Activated CD8-positive, alpha-beta memory T cell treated with anti-CD3 and anti-CD28 coated beads, Interleukin-2, amount 10 ng/mL, durations not matched to agents 7 days and 5 days (primary cell): ENCODE results near the gene FIGNL2. TPM values are rescaled to one million over a fixed set of nuclear protein-coding genes. Genes with fewer than 3 reads are reported as not detected.
A peak's percentile ranks its signal among the peaks of the same experiment; 100 is the strongest.
"Not testable (repeated sequence)": the region's sequence is repeated elsewhere in the genome, so short reads cannot be mapped to it uniquely, and the experiment has no call there.

ENCODE experiments used
- ATAC-seq: fragments of 150-1000 bp; cut with Tn5 transposase; one replicate; pipeline ENCODE4 v1.10.0; 2021; ENCODE audit warnings: moderate library complexity
- CTCF ChIA-PET: fragments of 350-600 bp; sonication (Branson Sonifier 250); formaldehyde crosslinking; loops from one replicate; lab custom pipeline; 2021; ENCODE audit warnings: antibody characterized with exemption; lab: Charles Lee
- DNase-seq: peaks from one replicate; pipeline ENCODE4 v3.0.0-alpha.2; 2020
- H3K27ac Mint-ChIP-seq: one replicate; pipeline ENCODE4 v1.8.0; 2021; ENCODE audit warnings: mild to moderate bottlenecking, mixed read lengths
- H3K27me3 Mint-ChIP-seq: one replicate; pipeline ENCODE4 v1.8.0; 2021; ENCODE audit warnings: mixed read lengths
- H3K36me3 Mint-ChIP-seq: one replicate; pipeline ENCODE4 v1.8.0; 2021; ENCODE audit warnings: mild to moderate bottlenecking, mixed read lengths
- H3K4me1 Mint-ChIP-seq: one replicate; pipeline ENCODE4 v1.8.0; 2021; ENCODE audit warnings: mixed read lengths
- H3K4me3 Mint-ChIP-seq: one replicate; pipeline ENCODE4 v1.8.0; 2021; ENCODE audit warnings: mild to moderate bottlenecking, moderate library complexity, mixed read lengths
- H3K9me3 Mint-ChIP-seq: one replicate; pipeline ENCODE4 v1.8.0; 2022; ENCODE audit warnings: low read depth, mixed read lengths
- total RNA-seq, 2 experiments: library from RNA; stranded (reverse); gene quantifications; one replicate each; pipeline ENCODE4 v1.2.3, GENCODE V29; 2021

The FIGNL2 gene
- total RNA-seq, 2 experiments from 2014 or later, result 0.40 to 0.73 TPM

DNA sequence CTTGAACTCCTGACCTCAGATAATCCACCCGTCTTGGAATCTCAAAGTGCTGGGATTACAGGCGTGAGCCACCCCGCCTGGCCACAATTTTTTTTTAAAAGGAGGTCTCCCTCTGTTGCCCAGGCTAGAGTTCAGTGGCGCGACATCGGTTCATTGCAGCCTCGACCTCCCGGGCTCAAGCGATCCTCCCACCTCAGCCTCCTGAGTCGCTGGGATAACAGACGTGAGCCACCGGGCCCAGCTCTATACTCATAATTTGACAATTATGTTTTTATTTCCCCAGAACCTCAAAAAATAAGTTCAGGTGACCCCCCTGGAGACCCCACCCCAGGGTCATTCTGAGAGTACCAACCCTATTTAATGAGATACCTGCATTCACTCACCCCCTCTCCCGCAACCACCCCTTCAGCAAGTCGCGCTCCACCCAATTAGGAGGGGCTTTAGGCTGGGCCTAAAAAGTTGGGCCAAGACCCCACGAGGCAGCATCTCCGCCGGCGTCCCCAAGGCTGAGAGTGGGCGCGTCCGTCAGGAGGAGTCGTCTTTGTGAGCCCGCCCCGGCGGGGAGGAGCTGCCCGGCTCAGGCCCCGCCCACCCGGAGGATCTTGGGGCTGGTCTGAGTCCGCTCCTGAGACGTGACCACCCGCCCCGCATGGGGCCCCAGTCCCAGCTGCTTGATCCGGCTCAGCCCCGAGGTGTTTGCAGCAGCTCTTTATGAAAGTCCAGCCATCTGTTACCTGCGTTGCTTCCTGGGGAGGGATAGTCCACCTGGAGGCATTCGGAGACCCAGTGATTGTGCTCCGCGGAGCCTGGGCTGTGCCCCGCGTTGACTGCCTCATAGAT is 39.2 kb upstream of the FIGNL2 start, which contains the start of gene ANKRD33:
Gene ANKRD33 (plus strand): TSS at position 628 of the 840 bp plus-strand sequence. CDS start 84 bp downstream, at position 712.
- H3K27me3 Mint-ChIP-seq, result peaks cover 1% of the 10 kb centered on the region
- no peaks in the 10 kb centered on the region for H3K9me3 Mint-ChIP-seq
- peaks cover 2% of the 10 kb centered on the region for H3K36me3 Mint-ChIP-seq
- peaks cover 11% of the 10 kb centered on the region for H3K4me1 Mint-ChIP-seq
- ATAC-seq, result no peak
- H3K4me3 Mint-ChIP-seq, result no peak within 1 kb of the TSS
- H3K27ac Mint-ChIP-seq, result no peak within 1 kb of the TSS
- CTCF ChIA-PET, result interaction anchor here (0.7 to 2.1 kb wide), 5 partner anchors 12 to 466 kb away, joined by 3 to 6 read pairs (median 3); no protein-coding TSS in a partner anchor
- no peak for DNase-seq

DNA sequence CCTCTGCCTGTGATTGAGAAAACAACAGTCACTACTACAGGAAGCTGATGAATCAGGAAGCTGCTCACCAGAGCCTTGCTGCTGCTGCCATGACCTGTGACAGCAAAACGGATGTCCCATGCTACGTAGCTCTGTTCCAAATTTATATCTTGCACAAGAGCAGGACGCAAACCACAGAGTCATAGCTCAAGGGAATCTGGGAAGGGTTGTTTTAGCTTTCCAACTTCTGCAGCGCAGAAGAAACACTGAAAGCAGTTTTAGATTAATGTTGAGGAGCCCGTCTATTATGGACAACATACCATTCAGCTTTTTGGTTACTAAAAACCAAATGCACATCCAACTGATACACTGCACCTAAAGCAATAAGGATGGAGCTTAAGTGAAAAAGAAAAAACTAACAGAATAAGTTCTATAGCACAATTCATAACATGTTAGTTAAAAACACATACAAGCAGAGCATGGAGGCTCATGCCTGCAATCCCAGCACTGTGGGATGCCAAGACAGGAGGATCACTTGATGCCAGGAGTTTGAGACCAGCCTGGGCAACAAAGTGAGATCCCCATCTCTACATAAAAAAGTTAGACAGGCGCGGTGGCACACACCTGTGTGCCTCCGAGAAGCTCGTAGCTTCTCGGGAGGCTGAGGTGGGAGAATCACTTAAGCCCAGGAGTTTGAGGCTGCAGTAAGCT is 37.6 kb upstream of the FIGNL2 start:
- ATAC-seq, result peak; percentile 97

DNA sequence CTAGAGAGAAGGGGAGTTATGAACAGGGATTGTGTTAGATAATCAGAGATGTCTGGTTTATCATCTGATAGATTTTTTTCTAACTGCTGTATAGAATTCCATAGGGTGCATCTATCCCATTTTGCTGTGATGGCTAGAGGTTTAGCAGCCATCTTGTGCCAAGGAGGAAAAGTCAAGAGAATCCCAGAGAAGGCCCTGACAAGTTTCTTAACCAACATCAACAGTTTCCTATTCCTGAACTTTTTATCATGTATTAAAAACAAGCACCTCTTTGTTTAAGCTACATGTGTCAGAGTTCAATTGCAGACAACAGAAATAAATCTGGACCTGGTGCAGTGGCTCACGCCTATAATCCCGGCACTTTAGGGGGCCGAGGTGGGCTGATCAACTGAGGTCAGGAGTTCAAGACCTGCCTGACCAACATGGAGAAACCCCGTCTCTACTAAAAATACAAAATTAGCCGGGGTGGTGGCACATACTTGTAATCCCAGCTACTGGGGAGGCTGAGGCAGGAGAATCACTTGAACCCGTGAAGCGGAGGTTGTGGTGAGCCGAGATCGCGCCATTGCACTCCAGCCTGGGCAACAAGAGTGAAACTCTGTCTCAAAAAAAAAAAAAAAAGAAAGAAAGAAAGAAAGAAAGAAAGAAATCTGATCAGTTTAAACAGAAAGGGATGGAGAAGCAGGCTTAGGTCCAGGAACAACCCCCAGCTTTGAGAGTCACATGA is 36.9 kb upstream of the FIGNL2 start:
- not testable (repeated sequence) for ATAC-seq, H3K9me3 Mint-ChIP-seq, H3K4me3 Mint-ChIP-seq, H3K27me3 Mint-ChIP-seq, H3K36me3 Mint-ChIP-seq, DNase-seq
- peak overlapping the region; percentile 82 for H3K27ac Mint-ChIP-seq
- CTCF ChIA-PET, result interaction anchor here (0.6 to 2.9 kb wide), 9 partner anchors 11 to 985 kb away, joined by 3 to 16 read pairs (median 5); no protein-coding TSS in a partner anchor
- peaks cover 11% of the 10 kb centered on the region for H3K4me1 Mint-ChIP-seq

More for the DNA sequence above, 37.6 kb upstream of the FIGNL2 start:
- CTCF ChIA-PET, result interaction anchor here (0.6 to 2.9 kb wide), 10 partner anchors 11 to 984 kb away, joined by 3 to 16 read pairs (median 4); no protein-coding TSS in a partner anchor
- no peaks in the 10 kb centered on the region for H3K9me3 Mint-ChIP-seq
- H3K27ac Mint-ChIP-seq, result peak overlapping the region; percentile 82
- DNase-seq, result peak; percentile 74
- peaks cover 11% of the 10 kb centered on the region for H3K4me1 Mint-ChIP-seq
- H3K36me3 Mint-ChIP-seq, result peaks cover 2% of the 10 kb centered on the region
- no peaks in the 10 kb centered on the region for H3K27me3 Mint-ChIP-seq
- H3K4me3 Mint-ChIP-seq, result no peak overlapping the region

DNA sequence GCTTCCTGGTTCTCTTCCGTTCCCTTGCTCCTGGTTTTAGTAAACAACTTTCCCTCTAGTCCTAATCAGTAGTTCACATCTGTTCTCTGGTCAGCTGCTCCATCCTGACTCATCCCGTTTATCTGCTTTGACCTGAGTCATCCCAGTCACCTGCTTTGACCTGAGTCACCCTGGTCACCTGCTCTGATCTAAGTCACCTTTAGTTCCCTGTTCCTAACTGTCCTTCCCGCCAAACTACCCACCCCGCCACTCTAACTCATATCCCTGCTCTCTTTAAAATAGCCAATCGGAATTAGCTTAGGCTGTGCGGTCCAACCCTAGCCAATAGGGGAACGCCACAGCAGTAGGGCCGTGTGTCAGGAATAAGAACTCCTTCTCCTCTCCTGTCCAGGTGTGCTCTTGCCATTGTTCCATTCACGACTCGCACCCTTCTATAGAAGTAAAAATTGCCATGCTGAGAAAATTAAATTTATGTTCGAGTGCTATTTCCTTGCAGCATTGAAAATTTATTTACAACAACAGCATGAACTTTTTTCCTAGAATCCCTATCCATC is 36.2 kb upstream of the FIGNL2 start:
- H3K27ac Mint-ChIP-seq, result no peak overlapping the region
- no peak for DNase-seq
- no peak overlapping the region for H3K4me3 Mint-ChIP-seq
- peaks cover 2% of the 10 kb centered on the region for H3K36me3 Mint-ChIP-seq
- peaks cover 11% of the 10 kb centered on the region for H3K4me1 Mint-ChIP-seq
- CTCF ChIA-PET, result interaction anchor here (1.7 to 2.9 kb wide), 2 partner anchors 10 to 12 kb away, joined by 4 to 16 read pairs; no protein-coding TSS in a partner anchor
- ATAC-seq, result no peak
- H3K27me3 Mint-ChIP-seq, result no peaks in the 10 kb centered on the region
- no peaks in the 10 kb centered on the region for H3K9me3 Mint-ChIP-seq

DNA sequence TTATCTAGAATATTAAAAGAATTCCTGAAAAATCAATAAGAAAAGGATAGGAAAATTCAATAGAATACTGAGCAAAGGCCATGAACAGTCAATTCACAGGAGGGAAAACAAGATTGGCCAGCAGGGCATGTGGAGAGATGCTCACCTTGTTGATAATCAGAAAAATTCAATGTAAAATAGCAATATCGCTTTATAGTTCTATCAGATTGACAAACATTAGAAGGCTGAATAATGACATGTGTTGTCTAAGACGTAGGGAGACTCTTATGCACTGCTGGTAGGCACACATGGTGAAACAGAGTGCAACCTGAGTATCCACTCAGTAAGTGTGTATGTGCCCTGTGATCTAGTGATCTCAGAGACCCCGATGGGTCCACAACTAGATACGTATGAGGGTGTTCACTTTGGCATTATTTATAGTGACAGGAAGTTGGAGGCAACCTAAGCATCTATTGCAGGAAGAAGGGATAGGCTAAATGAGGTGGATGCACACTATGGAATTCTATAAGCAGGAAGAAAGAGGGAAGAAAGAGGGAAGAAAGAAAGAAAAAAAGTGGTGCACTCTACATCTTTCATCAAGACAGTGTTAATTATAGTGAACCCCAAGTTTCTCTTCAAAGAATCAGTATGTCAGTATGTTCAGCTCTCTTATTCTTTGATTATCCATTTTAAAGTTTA is 35.6 kb upstream of the FIGNL2 start:
- no peak overlapping the region for H3K4me3 Mint-ChIP-seq
- peaks cover 2% of the 10 kb centered on the region for H3K27me3 Mint-ChIP-seq
- no peaks in the 10 kb centered on the region for H3K9me3 Mint-ChIP-seq
- no peak overlapping the region for H3K27ac Mint-ChIP-seq
- no peak for ATAC-seq
- DNase-seq, result no peak
- peaks cover 2% of the 10 kb centered on the region for H3K36me3 Mint-ChIP-seq
- peaks cover 11% of the 10 kb centered on the region for H3K4me1 Mint-ChIP-seq
- CTCF ChIA-PET, result interaction anchor here (2.9 kb wide), 1 partner anchor 9 kb away, joined by 16 read pairs; no protein-coding TSS in a partner anchor

DNA sequence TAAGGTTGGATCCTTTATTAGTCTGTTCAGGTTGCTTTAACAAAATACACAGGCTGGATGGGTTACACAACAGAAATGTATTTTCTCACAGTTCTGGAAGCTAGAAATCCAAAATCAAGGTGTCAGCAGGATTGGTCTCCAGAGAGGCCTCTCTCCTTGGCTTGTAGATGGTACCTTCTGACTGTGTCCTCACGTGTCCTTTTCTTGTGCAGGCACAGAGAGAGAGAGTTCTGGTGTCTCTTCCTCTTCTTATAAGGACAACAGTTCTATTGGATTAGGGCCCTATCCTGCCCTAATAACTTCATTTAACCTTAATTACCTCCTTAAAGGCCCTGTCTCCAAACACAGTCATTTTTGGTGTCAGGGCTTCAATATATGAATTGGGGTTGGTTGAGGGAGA is 34.8 kb upstream of the FIGNL2 start:
- H3K4me3 Mint-ChIP-seq, result no peak overlapping the region
- no peak for DNase-seq
- peaks cover 6% of the 10 kb centered on the region for H3K27me3 Mint-ChIP-seq
- CTCF ChIA-PET, result no interaction called here
- H3K9me3 Mint-ChIP-seq, result no peaks in the 10 kb centered on the region
- H3K27ac Mint-ChIP-seq, result no peak overlapping the region
- peaks cover 11% of the 10 kb centered on the region for H3K4me1 Mint-ChIP-seq
- peaks cover 2% of the 10 kb centered on the region for H3K36me3 Mint-ChIP-seq
- no peak for ATAC-seq

DNA sequence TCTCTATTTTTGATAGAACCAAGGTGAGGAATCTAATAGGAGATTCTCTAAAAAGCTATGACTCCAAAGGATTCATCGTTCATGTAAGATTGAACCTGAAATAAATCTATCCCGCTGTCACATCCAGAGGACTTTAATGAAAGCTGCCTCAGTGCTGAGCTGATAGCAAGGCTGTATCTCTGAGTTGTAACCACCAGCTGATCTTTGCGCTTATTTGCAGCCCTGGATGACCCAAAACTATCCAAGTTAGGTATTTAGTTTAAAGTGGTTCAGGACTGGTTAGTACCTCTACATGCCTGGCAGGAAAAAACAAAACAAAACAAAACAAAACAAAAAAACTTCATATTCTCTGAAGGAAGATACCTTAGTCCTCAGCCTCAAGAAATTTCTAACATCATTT is 30.6 kb upstream of the FIGNL2 start:
- Mint-ChIP-seq H3K4me1 (no peaks in the 10 kb centered on the region), H3K4me3 (no peak overlapping the region), H3K9me3 (no peaks in the 10 kb centered on the region), H3K27ac (no peak overlapping the region), H3K27me3 (peaks cover 6% of the 10 kb centered on the region), H3K36me3 (no peaks in the 10 kb centered on the region)
- no peak for DNase-seq
- CTCF ChIA-PET, result interaction anchor here (1.3 kb wide), 1 partner anchor 55 kb away, joined by 3 read pairs; no protein-coding TSS in a partner anchor
- ATAC-seq, result no peak

DNA sequence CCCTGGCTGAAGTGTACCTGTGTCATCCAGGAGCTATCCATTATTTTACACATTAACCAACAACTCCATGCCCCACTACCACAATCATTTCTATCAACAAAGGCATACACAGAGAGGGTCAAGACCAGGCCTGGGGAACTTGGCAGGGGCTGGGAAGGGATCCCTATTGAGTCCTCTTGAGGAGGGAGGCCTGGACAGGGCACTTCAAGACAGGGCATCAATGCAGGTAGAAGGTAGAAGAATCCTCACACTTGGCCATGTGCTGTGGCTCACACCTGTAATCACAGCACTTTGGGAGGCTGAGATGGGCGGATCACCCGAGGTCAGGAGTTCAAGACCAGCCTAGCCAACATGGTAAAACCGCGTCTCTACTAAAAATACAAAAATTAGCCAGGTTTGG is 26.0 kb upstream of the FIGNL2 start:
- H3K4me3 Mint-ChIP-seq, result no peak overlapping the region
- no peak overlapping the region for H3K27ac Mint-ChIP-seq
- DNase-seq (no peak), ATAC-seq (no peak)
- H3K36me3 Mint-ChIP-seq, result no peaks in the 10 kb centered on the region
- peaks cover 30% of the 10 kb centered on the region for H3K27me3 Mint-ChIP-seq
- H3K4me1 Mint-ChIP-seq, result peaks cover 3% of the 10 kb centered on the region
- no peaks in the 10 kb centered on the region for H3K9me3 Mint-ChIP-seq
- CTCF ChIA-PET, result interaction anchor here (0.8 to 2.8 kb wide), 15 partner anchors 10 to 1132 kb away, joined by 3 to 16 read pairs (median 4); partner anchors contain the start of genes ANKRD33 and EIF4B

DNA sequence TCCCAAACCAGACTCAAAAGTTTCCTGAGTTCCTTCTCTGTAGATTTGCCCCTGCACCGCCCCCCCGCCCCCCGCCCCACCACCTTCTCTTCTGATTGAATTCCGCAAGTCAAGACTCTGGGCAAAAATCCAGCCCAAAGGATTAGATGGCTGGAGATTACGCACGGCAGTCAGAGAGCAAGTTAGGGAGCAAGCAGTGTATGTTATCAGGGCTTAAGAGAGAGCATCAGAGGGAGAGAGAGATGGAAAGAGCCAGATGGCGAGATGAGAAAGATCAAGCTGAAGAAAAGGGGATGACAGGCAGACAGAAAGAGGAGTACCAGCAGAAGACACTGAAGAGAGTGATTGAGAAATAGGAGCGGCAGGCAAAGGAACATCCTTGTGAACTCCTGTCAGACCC is 25.5 kb upstream of the FIGNL2 start:
- ATAC-seq (no peak), DNase-seq (no peak)
- Mint-ChIP-seq H3K27ac (no peak overlapping the region), H3K4me3 (no peak overlapping the region), H3K36me3 (no peaks in the 10 kb centered on the region), H3K4me1 (peaks cover 3% of the 10 kb centered on the region), H3K9me3 (no peaks in the 10 kb centered on the region), H3K27me3 (peaks cover 28% of the 10 kb centered on the region)
- CTCF ChIA-PET, result interaction anchor here (0.9 to 2.8 kb wide), 4 partner anchors 12 to 205 kb away, joined by 3 to 16 read pairs (median 8); no protein-coding TSS in a partner anchor

DNA sequence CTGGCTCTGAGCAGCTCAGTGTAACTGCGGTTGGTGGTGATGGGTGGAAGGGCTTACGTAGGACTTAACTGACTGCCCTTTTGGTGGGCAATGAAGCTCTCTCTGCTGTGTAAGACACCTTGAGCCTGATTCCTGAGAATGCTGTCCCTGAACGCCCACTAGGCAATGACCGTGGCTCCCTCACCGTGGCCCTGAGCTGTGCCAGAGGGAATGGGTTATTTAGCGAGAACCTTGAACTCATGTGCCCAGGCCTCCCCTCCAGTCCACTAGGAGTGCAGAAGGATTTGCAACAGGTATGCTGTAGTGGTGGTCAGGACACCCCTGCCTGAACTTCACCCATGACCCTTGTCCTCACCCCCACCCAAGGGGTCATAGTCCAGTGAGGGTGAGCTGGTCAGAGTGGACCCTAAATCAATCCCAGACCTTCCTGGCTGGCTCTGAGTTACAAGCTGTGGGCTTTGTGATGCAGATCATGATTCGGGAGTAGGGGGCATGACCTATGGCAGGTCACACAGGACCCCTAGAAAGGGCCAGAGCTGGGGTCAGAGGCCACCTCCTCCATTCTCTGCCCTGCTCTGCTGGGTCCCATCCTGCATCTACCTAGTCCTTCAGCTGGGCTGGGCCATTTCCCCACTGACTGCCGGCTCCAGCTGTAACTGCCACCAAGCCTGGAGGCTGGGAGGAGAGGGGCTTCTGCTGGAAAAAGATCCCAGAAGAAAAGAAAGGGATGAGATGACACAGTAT is 24.9 kb upstream of the FIGNL2 start:
- CTCF ChIA-PET, result interaction anchor here (0.9 to 2.8 kb wide), 3 partner anchors 12 to 60 kb away, joined by 3 to 10 read pairs (median 4); no protein-coding TSS in a partner anchor
- no peaks in the 10 kb centered on the region for H3K9me3 Mint-ChIP-seq
- no peak overlapping the region for H3K4me3 Mint-ChIP-seq
- H3K27ac Mint-ChIP-seq, result no peak overlapping the region
- ATAC-seq, result no peak
- H3K4me1 Mint-ChIP-seq, result peaks cover 3% of the 10 kb centered on the region
- H3K27me3 Mint-ChIP-seq, result peaks cover 32% of the 10 kb centered on the region
- no peak for DNase-seq
- H3K36me3 Mint-ChIP-seq, result no peaks in the 10 kb centered on the region

DNA sequence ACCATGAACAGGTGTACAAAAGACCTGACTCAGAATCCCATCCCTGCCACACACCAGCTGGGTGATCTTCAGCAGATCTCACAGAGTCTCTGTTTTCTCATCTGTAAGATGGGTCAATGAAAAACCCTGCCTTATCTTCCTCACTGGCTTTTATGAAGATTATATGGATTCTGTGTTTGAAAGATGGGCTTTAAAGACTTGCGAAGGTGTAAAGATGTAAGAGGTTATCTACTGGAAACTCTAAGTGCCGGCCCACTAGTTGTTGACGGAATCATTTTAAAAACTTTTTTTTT is 24.1 kb upstream of the FIGNL2 start:
- DNase-seq (no peak), ATAC-seq (no peak)
- Mint-ChIP-seq H3K4me1 (peaks cover 3% of the 10 kb centered on the region), H3K36me3 (no peaks in the 10 kb centered on the region), H3K27ac (no peak overlapping the region), H3K4me3 (no peak overlapping the region), H3K9me3 (no peaks in the 10 kb centered on the region), H3K27me3 (peaks cover 38% of the 10 kb centered on the region)
- CTCF ChIA-PET, result interaction anchor here (1.3 to 1.7 kb wide), 2 partner anchors 13 to 49 kb away, joined by 3 to 4 read pairs; no protein-coding TSS in a partner anchor
